Motor neuron (in vitro differentiated cells): ENCODE measurements around the gene POLR2J2. TPM values are rescaled to one million over a fixed set of nuclear protein-coding genes. Genes with fewer than 3 reads are reported as not detected.
A peak's percentile ranks its signal among the peaks of the same experiment; 100 is the strongest.
"Not testable (repeated sequence)": the region's sequence is repeated elsewhere in the genome, so short reads cannot be mapped to it uniquely, and the experiment has no call there.

Source experiments
- ATAC-seq, 8 experiments: fragments of 200-7000 bp; cut with Tn5 transposase; replicated peaks in 6 of 8; 2 replicates each; pipeline ENCODE4 v1.8.0; 2021; ENCODE audit warnings: mild to moderate bottlenecking in 8 of 8, moderate library complexity in 8 of 8
- H3K27ac ChIP-seq, 2 donors: fragments of 250-450 bp; sonication (Bioruptor Pico); 2 replicates each; pipeline ENCODE4 v1.9.0; 2021; ENCODE audit warnings: antibody characterized with exemption in 2 of 2, mild to moderate bottlenecking in 2 of 2, moderate library complexity in 1 of 2
- H3K4me1 ChIP-seq, 2 donors: fragments of 250-450 bp; sonication (Bioruptor Pico); replicated peaks in 1 of 2; 2 replicates each; pipeline ENCODE4 v1.6.1; 2021; ENCODE audit warnings: antibody characterized with exemption in 2 of 2, mild to moderate bottlenecking in 2 of 2, moderate library complexity in 1 of 2
- H3K4me3 ChIP-seq, 5 donors: fragments of 250-450 bp; sonication (Bioruptor Pico); 2 replicates each; pipeline ENCODE4 v1.9.0; 2021; ENCODE audit warnings: antibody characterized with exemption in 5 of 5, mild to moderate bottlenecking in 5 of 5, moderate library complexity in 4 of 5
- WGBS, 10 experiments: fragments of 450-650 bp; shearing (Covaris generic); methylation state at CpG; one replicate each; pipeline ENCODE4 v1.0.0; 2022; 5-methylcytosine and 5-hydroxymethylcytosine counted together
- in situ Hi-C, 9 experiments: fragments of 400-800 bp; cut with MboI; loops; one replicate each; pipeline ENCODE4 v1.15.0; 2021; ENCODE audit warnings: low sequenced_read_pairs in 9 of 9, low pct_unique_long_range_greater_than_20kb in 2 of 9; ENCODE audit not compliant: unreplicated experiment in 9 of 9
- total RNA-seq, 8 experiments: library from RNA; unstranded; fragments of 300-600 nt; gene quantifications; 2 replicates each; pipeline versions ENCODE4 v1.2.3 to v1.2.4, GENCODE V29; 2022

POLR2J2 gene
- total RNA-seq: 10 to 100 TPM in 1 of 8 experiments, 1 to 10 TPM in 4, under 1 TPM in 3; 0.43 to 13.7 (median 1.6) TPM

- H3K4me1 ChIP-seq, in situ Hi-C loops: not testable (repeated sequence)
- peak; percentile 68 to 94 (median 88) for ATAC-seq
- peak within 1 kb of the TSS in 3 of 5 donors; percentile 26 to 65 (median 37) for H3K4me3 ChIP-seq
- peak within 1 kb of the TSS in 1 of 2 donors; percentile 83 for H3K27ac ChIP-seq
- WGBS, 10 experiments: no CpG with 5 or more reads among the region's 63 CpGs
Observed at GRCh38 chr7:102671166-102671955, at the start of gene POLR2J2. TSS of gene POLR2J2 (minus strand) at chr7:102671663. CDS start at chr7:102671601, 62 bp downstream.

- H3K4me3 ChIP-seq, H3K4me1 ChIP-seq, ATAC-seq, in situ Hi-C loops, H3K27ac ChIP-seq: not testable (repeated sequence)
Observed at GRCh38 chr7:102718491-102718890, 47.0 kb upstream of the POLR2J2 start.

- in situ Hi-C loops, H3K27ac ChIP-seq, H3K4me3 ChIP-seq, H3K4me1 ChIP-seq: not testable (repeated sequence)
- 100% methylated on average over 1 of the region's 3 CpGs; no CpG with 5 or more reads in 9 of the 10 experiments for WGBS, 10 experiments
- ATAC-seq: peak; percentile 28 to 98 (median 78)
Observed at GRCh38 chr7:102715718-102716117, 44.3 kb upstream of the POLR2J2 start.

- peak in 1 of 8 experiments; percentile 8 for ATAC-seq
- in situ Hi-C loops, H3K4me3 ChIP-seq, H3K4me1 ChIP-seq, H3K27ac ChIP-seq: not testable (repeated sequence)
- WGBS, 10 experiments: 57 to 100% methylated on average over 2 of the region's 6 CpGs; no CpG with 5 or more reads in 8 of the 10 experiments
Observed at GRCh38 chr7:102714774-102715522, 43.5 kb upstream of the POLR2J2 start.

- H3K27ac ChIP-seq, in situ Hi-C loops, H3K4me3 ChIP-seq, H3K4me1 ChIP-seq: not testable (repeated sequence)
- WGBS, 10 experiments: no CpG with 5 or more reads among the region's 1 CpG
- ATAC-seq: peak in 1 of 8 experiments; percentile 39
Observed at GRCh38 chr7:102713691-102714080, 42.2 kb upstream of the POLR2J2 start.

- H3K4me1 ChIP-seq, H3K4me3 ChIP-seq, H3K27ac ChIP-seq, in situ Hi-C loops, ATAC-seq: not testable (repeated sequence)
- 0 to 78% (median 41%) methylated on average over 1 to 4 of the region's 5 CpGs; no CpG with 5 or more reads in 2 of the 10 experiments for WGBS, 10 experiments
Observed at GRCh38 chr7:102713011-102713690, 41.7 kb upstream of the POLR2J2 start.

GRCh38 chr7:102698962-102699750 lies 27.7 kb upstream of the POLR2J2 start:
- ATAC-seq, H3K4me1 ChIP-seq, in situ Hi-C loops, H3K4me3 ChIP-seq, H3K27ac ChIP-seq: not testable (repeated sequence)
- 59 to 82% (median 72%) methylated on average over 1 to 9 of the region's 9 CpGs; no CpG with 5 or more reads in 1 of the 10 experiments for WGBS, 10 experiments

- in situ Hi-C loops, H3K4me3 ChIP-seq, H3K27ac ChIP-seq, H3K4me1 ChIP-seq: not testable (repeated sequence)
- WGBS, 10 experiments: 75 to 95% (median 80%) methylated on average over 1 to 2 of the region's 5 CpGs; no CpG with 5 or more reads in 7 of the 10 experiments
- ATAC-seq: peak in 3 of 8 experiments; percentile 66 to 86 (median 86)
Observed at GRCh38 chr7:102697642-102698512, 26.4 kb upstream of the POLR2J2 start.

GRCh38 chr7:102696009-102696408 lies 24.5 kb upstream of the POLR2J2 start:
- no CpG with 5 or more reads among the region's 2 CpGs for WGBS, 10 experiments
- H3K4me3 ChIP-seq, H3K4me1 ChIP-seq, in situ Hi-C loops, H3K27ac ChIP-seq: not testable (repeated sequence)
- ATAC-seq: peak in 1 of 8 experiments; percentile 45

GRCh38 chr7:102695033-102695552 lies 23.6 kb upstream of the POLR2J2 start:
- WGBS, 10 experiments: no CpG with 5 or more reads among the region's 3 CpGs

GRCh38 chr7:102694008-102694407 lies 22.5 kb upstream of the POLR2J2 start:
- H3K4me3 ChIP-seq, in situ Hi-C loops, H3K4me1 ChIP-seq, H3K27ac ChIP-seq, ATAC-seq: not testable (repeated sequence)
- WGBS, 10 experiments: 0 to 67% (median 33%) methylated on average over 1 of the region's 2 CpGs; no CpG with 5 or more reads in 5 of the 10 experiments

More at GRCh38 chr7:102695033-102695552, 23.6 kb upstream of the POLR2J2 start:
- in situ Hi-C loops, H3K4me1 ChIP-seq, H3K4me3 ChIP-seq, ATAC-seq, H3K27ac ChIP-seq: not testable (repeated sequence)
